HFFc6 (cell line): ENCODE data around the gene KRT17. TPM values are rescaled to one million over a fixed set of nuclear protein-coding genes. Genes with fewer than 3 reads are reported as not detected.

Experiments used
- DNase-seq: peaks from one replicate; pipeline ENCODE4 v3.0.0-alpha.2; 2018
- H3K27ac Mint-ChIP-seq: 2 replicates; pipeline ENCODE4 v1.8.0; 2020; ENCODE audit warnings: mild to moderate bottlenecking, mixed read lengths
- H3K27me3 Mint-ChIP-seq: 2 replicates; pipeline ENCODE4 v1.8.0; 2021; ENCODE audit warnings: mild to moderate bottlenecking, moderate library complexity, mixed read lengths; ENCODE audit not compliant: insufficient read depth
- H3K36me3 Mint-ChIP-seq: 2 replicates; pipeline ENCODE4 v1.8.0; 2021; ENCODE audit warnings: low read depth, mixed read lengths
- H3K4me1 Mint-ChIP-seq: 2 replicates; pipeline ENCODE4 v1.8.0; 2020; ENCODE audit warnings: low read depth, mixed read lengths
- H3K4me3 Mint-ChIP-seq: 2 replicates; pipeline ENCODE4 v1.8.0; 2020; ENCODE audit warnings: mild to moderate bottlenecking, moderate library complexity, mixed read lengths
- H3K9me3 Mint-ChIP-seq: 2 replicates; pipeline ENCODE4 v1.8.0; 2020; ENCODE audit warnings: mild to moderate bottlenecking, mixed read lengths
- CTCF ChIP-seq: fragments of 200-600 bp; sonication (generic); IDR thresholded peaks from 2 replicates; pipeline ENCODE4 v1.5.0; 2021; ENCODE audit warnings: antibody characterized with exemption, mild to moderate bottlenecking
- total RNA-seq, 6 experiments: library from RNA; stranded (reverse); fragmentation: NEBNext Ultra II Directional; extraction: Animal tissue kit (Norgen Biotek cat#: 25700); gene quantifications; 2 replicates in 1 of 6; 3 replicates in 5 of 6; pipeline ENCODE4 v1.2.3, GENCODE V29; 2021

Gene KRT17
- total RNA-seq, 6 experiments from 2014 or later, result 1.0 to 3.9 (median 2.9) TPM

GRCh38 chr17:41659427-41660212 is 35.2 kb upstream of the KRT17 start:
- no peak for DNase-seq
- no peak for TF ChIP-seq CTCF
- Mint-ChIP-seq H3K4me3 (no peak overlapping the region), H3K36me3 (no peaks in the 10 kb centered on the region), H3K27ac (no peak overlapping the region), H3K9me3 (no peaks in the 10 kb centered on the region), H3K27me3 (peaks cover 4% of the 10 kb centered on the region), H3K4me1 (no peaks in the 10 kb centered on the region)

- Mint-ChIP-seq H3K4me3 (no peak overlapping the region), H3K9me3 (no peaks in the 10 kb centered on the region), H3K36me3 (no peaks in the 10 kb centered on the region), H3K4me1 (no peaks in the 10 kb centered on the region), H3K27me3 (peaks cover 4% of the 10 kb centered on the region), H3K27ac (no peak overlapping the region)
- TF ChIP-seq CTCF, result no peak
- DNase-seq, result no peak
These were observed 34.5 kb upstream of the KRT17 start for GRCh38 chr17:41658846-41659245.

GRCh38 chr17:41657936-41658335 is 33.6 kb upstream of the KRT17 start:
- H3K4me1 Mint-ChIP-seq, result no peaks in the 10 kb centered on the region
- no peak for TF ChIP-seq CTCF
- no peak overlapping the region for H3K4me3 Mint-ChIP-seq
- H3K27ac Mint-ChIP-seq, result no peak overlapping the region
- no peak for DNase-seq
- H3K36me3 Mint-ChIP-seq, result no peaks in the 10 kb centered on the region
- no peaks in the 10 kb centered on the region for H3K9me3 Mint-ChIP-seq
- H3K27me3 Mint-ChIP-seq, result peaks cover 4% of the 10 kb centered on the region

- Mint-ChIP-seq H3K4me3 (no peak overlapping the region), H3K36me3 (no peaks in the 10 kb centered on the region), H3K27me3 (peaks cover 4% of the 10 kb centered on the region), H3K9me3 (no peaks in the 10 kb centered on the region), H3K4me1 (no peaks in the 10 kb centered on the region), H3K27ac (no peak overlapping the region)
- DNase-seq, result no peak
- no peak for TF ChIP-seq CTCF
These were observed 32.9 kb upstream of the KRT17 start for GRCh38 chr17:41657176-41657754.

GRCh38 chr17:41656249-41657023 is 32.1 kb upstream of the KRT17 start:
- DNase-seq, result no peak
- Mint-ChIP-seq H3K4me3 (no peak overlapping the region), H3K27me3 (peaks cover 4% of the 10 kb centered on the region), H3K4me1 (no peaks in the 10 kb centered on the region), H3K9me3 (no peaks in the 10 kb centered on the region), H3K36me3 (no peaks in the 10 kb centered on the region), H3K27ac (no peak overlapping the region)
- no peak for TF ChIP-seq CTCF
